Measurements from ENCODE around the gene DNAAF8.

Gene DNAAF8

GRCh38 chr16:4718466-4718865, 15.9 kb upstream of the DNAAF8 start:
- Histone ChIP-seq H3K4me1 (ENCODE audit: low read length) (no peaks in the 10 kb centered on the region), H3F3A (ENCODE audit: insufficient read depth, low read length) (no peaks in the 10 kb centered on the region), H3K27me3 (replicated peaks; ENCODE audit: insufficient read depth, low read length) (no peaks in the 10 kb centered on the region), H3K36me3 (replicated peaks; ENCODE audit: insufficient read depth, low read length) (no peaks in the 10 kb centered on the region), H3K4me3 (ENCODE audit: low read length) (no peak overlapping the region), H3K27ac (ENCODE audit: low read length) (no peak overlapping the region), H3K9ac (ENCODE audit: low read length) (no peak overlapping the region), H3K79me2 (ENCODE audit: low read length) (no peaks in the 10 kb centered on the region), H3K9me2 (replicated peaks; ENCODE audit: insufficient read depth, low read length) (no peaks in the 10 kb centered on the region), H4K20me1 (ENCODE audit: insufficient read depth, low read length) (no peaks in the 10 kb centered on the region), H3K9me3 (replicated peaks; ENCODE audit: insufficient read depth, low read length) (no peaks in the 10 kb centered on the region), H3K4me2 (ENCODE audit: low read depth, low read length) (no peak overlapping the region), H2AFZ (ENCODE audit: low read length) (no peak overlapping the region)
- TF ChIP-seq EZH2 (optimal IDR thresholded peaks at IDR 0.05; ENCODE audit: low read depth, low read length): no peak
- no peak for TF ChIP-seq EZH2phosphoT487 (IDR thresholded peaks at IDR 0.05; ENCODE audit: low read length)
- no peak for TF ChIP-seq CTCF (IDR thresholded peaks at IDR 0.05; ENCODE audit: low read length)
- no peak for DNase-seq

GRCh38 chr16:4723071-4723767, 11.1 kb upstream of the DNAAF8 start:
- H3K27ac ChIP-seq (ENCODE audit: low read length): no peak overlapping the region
- no peaks in the 10 kb centered on the region for H3K79me2 ChIP-seq (ENCODE audit: low read length)
- H4K20me1 ChIP-seq (ENCODE audit: insufficient read depth, low read length): no peaks in the 10 kb centered on the region
- H3K36me3 ChIP-seq (replicated peaks; ENCODE audit: insufficient read depth, low read length): no peaks in the 10 kb centered on the region
- TF ChIP-seq EZH2 (optimal IDR thresholded peaks at IDR 0.05; ENCODE audit: low read depth, low read length) (no peak), EZH2phosphoT487 (IDR thresholded peaks at IDR 0.05; ENCODE audit: low read length) (no peak), CTCF (IDR thresholded peaks at IDR 0.05; ENCODE audit: low read length) (no peak)
- no peak overlapping the region for H3K9ac ChIP-seq (ENCODE audit: low read length)
- no peaks in the 10 kb centered on the region for H3K27me3 ChIP-seq (replicated peaks; ENCODE audit: insufficient read depth, low read length)
- H2AFZ ChIP-seq (ENCODE audit: low read length): no peak overlapping the region
- H3K4me1 ChIP-seq (ENCODE audit: low read length): no peaks in the 10 kb centered on the region
- no peaks in the 10 kb centered on the region for H3K9me3 ChIP-seq (replicated peaks; ENCODE audit: insufficient read depth, low read length)
- H3K9me2 ChIP-seq (replicated peaks; ENCODE audit: insufficient read depth, low read length): no peaks in the 10 kb centered on the region
- no peak overlapping the region for H3K4me3 ChIP-seq (ENCODE audit: low read length)
- H3F3A ChIP-seq (ENCODE audit: insufficient read depth, low read length): no peaks in the 10 kb centered on the region
- H3K4me2 ChIP-seq (ENCODE audit: low read depth, low read length): no peak overlapping the region
- no peak for DNase-seq

GRCh38 chr16:4724661-4725270, 9.6 kb upstream of the DNAAF8 start:
- H3K4me1 ChIP-seq (ENCODE audit: low read length): no peaks in the 10 kb centered on the region
- H3K27me3 ChIP-seq (replicated peaks; ENCODE audit: insufficient read depth, low read length): no peaks in the 10 kb centered on the region
- H3K9me3 ChIP-seq (replicated peaks; ENCODE audit: insufficient read depth, low read length): no peaks in the 10 kb centered on the region
- no peaks in the 10 kb centered on the region for H4K20me1 ChIP-seq (ENCODE audit: insufficient read depth, low read length)
- H3K4me2 ChIP-seq (ENCODE audit: low read depth, low read length): no peak overlapping the region
- no peak overlapping the region for H3K4me3 ChIP-seq (ENCODE audit: low read length)
- H3K79me2 ChIP-seq (ENCODE audit: low read length): no peaks in the 10 kb centered on the region
- no peak for TF ChIP-seq EZH2 (optimal IDR thresholded peaks at IDR 0.05; ENCODE audit: low read depth, low read length)
- no peaks in the 10 kb centered on the region for H3F3A ChIP-seq (ENCODE audit: insufficient read depth, low read length)
- no peak overlapping the region for H3K27ac ChIP-seq (ENCODE audit: low read length)
- no peaks in the 10 kb centered on the region for H3K9me2 ChIP-seq (replicated peaks; ENCODE audit: insufficient read depth, low read length)
- no peak overlapping the region for H2AFZ ChIP-seq (ENCODE audit: low read length)
- DNase-seq: no peak
- no peak overlapping the region for H3K9ac ChIP-seq (ENCODE audit: low read length)
- H3K36me3 ChIP-seq (replicated peaks; ENCODE audit: insufficient read depth, low read length): no peaks in the 10 kb centered on the region

- no peaks in the 10 kb centered on the region for H3K27me3 ChIP-seq (replicated peaks; ENCODE audit: insufficient read depth, low read length)
- H3K9ac ChIP-seq (ENCODE audit: low read length): no peak overlapping the region
- no peaks in the 10 kb centered on the region for H3F3A ChIP-seq (ENCODE audit: insufficient read depth, low read length)
- no peaks in the 10 kb centered on the region for H3K9me3 ChIP-seq (replicated peaks; ENCODE audit: insufficient read depth, low read length)
- H4K20me1 ChIP-seq (ENCODE audit: insufficient read depth, low read length): no peaks in the 10 kb centered on the region
- no peaks in the 10 kb centered on the region for H3K9me2 ChIP-seq (replicated peaks; ENCODE audit: insufficient read depth, low read length)
- H3K4me1 ChIP-seq (ENCODE audit: low read length): no peaks in the 10 kb centered on the region
- no peak overlapping the region for H3K4me2 ChIP-seq (ENCODE audit: low read depth, low read length)
- H3K36me3 ChIP-seq (replicated peaks; ENCODE audit: insufficient read depth, low read length): no peaks in the 10 kb centered on the region
- no peak overlapping the region for H3K4me3 ChIP-seq (ENCODE audit: low read length)
- H2AFZ ChIP-seq (ENCODE audit: low read length): no peak overlapping the region
- H3K79me2 ChIP-seq (ENCODE audit: low read length): no peaks in the 10 kb centered on the region
- TF ChIP-seq CTCF (IDR thresholded peaks at IDR 0.05; ENCODE audit: low read length) (no peak), EZH2phosphoT487 (IDR thresholded peaks at IDR 0.05; ENCODE audit: low read length) (no peak)
- DNase-seq: no peak
- H3K27ac ChIP-seq (ENCODE audit: low read length): no peak overlapping the region
Measured at GRCh38 chr16:4726616-4727015, 7.7 kb upstream of the DNAAF8 start.

Measured in MM.1S (cell line).